ELF-1 (cell line): ENCODE results near the gene FAM131C.
"Not testable (repeated sequence)": the region's sequence is repeated elsewhere in the genome, so short reads cannot be mapped to it uniquely, and the experiment has no call there.

Experiments used
- DNase-seq: peaks from one replicate; pipeline ENCODE4 v3.0.0-alpha.2; 2016; ENCODE audit warnings: low read depth, low spot score

FAM131C gene

GRCh38 chr1:16058394-16059120 lies 14.9 kb downstream of the FAM131C start:
- DNase-seq = not testable (repeated sequence)

GRCh38 chr1:16057314-16057915 lies 16.0 kb downstream of the FAM131C start:
- not testable (repeated sequence) for DNase-seq

- not testable (repeated sequence) for DNase-seq
These were observed 16.9 kb downstream of the FAM131C start for GRCh38 chr1:16056521-16056912.

GRCh38 chr1:16055613-16056520 lies 17.6 kb downstream of the FAM131C start:
- peak; percentile 97 for DNase-seq

GRCh38 chr1:16054598-16055540 lies 18.6 kb downstream of the FAM131C start:
- no peak for DNase-seq

DNA sequence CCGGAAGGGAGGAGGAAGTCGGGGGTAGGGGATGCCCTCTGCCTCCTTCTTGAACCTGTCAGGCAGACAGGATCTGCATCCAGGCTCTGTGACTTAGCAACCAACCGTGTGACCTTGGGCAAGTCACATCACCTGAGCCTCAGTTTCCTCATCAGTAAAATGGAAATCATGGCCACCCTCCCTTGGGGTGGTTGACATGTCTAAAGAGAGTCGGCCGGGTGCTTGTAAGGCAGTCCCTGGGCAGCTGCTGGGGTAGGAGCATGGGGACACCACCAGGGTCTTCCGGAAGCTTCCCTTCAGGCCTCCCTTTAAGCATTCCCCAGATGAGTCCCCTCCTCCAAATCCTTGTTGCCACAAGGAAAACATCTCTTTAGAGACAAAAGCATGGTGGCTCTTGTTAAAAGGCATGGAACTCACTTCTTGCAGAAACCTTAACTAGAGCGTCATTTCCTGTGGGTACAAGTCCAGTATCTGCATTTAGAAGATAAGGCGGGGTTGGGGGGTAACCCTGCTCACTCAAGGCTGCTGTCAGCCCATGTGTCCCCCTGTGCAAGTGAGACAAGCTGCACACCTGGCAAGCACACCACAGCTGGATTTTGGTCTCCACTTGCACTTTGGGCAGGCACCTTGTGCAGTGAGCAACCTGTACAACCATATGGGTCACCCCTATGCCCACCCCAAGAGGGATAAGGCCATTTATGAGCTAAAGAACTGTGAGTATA lies 19.5 kb downstream of the FAM131C start:
- DNase-seq = no peak

DNA sequence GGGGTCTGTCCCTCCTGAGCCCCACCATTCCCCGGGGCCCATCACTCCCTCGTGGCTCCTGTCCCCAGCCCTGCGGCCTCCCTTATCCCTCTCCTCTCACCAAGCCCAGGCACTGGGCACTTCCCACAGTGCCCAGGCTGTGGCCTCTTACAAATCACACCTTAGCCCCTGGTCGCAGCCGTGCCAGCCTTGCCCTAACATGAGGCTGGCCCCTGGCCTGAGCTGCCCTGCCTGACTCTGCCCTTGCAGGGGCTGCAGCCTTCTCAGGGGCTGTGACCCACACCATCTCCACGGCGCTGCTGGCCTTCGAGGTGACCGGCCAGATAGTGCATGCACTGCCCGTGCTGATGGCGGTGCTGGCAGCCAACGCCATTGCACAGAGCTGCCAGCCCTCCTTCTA lies 21.5 kb downstream of the FAM131C start:
- DNase-seq = not testable (repeated sequence)

DNA sequence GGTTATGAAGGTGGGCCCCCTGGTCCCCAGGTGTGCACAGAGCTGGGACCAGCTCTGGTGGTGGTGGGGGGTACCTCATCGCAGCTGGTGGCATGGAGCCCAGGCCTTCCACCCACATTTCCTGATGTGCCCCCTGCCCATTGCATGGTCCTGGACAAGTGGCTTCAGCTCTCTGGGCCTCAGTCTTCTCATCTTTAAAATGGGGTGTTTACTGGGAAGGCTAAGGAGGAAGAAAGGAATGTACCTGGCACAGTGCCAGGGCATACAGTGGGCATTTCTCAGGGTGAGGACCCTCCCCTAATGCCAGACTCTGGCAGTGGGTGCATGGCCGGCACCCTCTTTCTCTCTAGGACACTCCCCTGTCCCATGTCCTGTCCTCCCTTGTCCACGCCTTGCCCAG lies 22.4 kb downstream of the FAM131C start:
- no peak for DNase-seq

DNA sequence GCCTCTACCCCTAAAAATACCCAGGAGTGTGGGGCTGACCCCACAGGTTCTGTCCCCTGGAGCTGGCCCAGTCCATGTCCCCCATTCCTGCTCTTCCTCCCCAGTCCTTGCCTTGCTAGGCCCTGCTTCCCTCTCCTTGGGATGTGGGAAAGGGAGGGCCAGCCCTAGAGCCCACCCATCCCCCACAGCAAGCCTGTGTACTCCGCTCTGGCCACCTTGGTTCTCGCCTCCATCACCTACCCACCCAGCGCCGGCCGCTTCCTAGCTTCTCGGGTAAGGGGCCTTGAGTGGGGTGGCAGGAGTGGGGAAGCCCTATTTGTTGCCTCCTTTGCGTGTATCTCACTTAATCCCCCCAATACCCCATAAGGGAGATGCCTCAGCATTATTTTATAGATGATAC lies 23.1 kb downstream of the FAM131C start:
- DNase-seq = peak; percentile 47

- DNase-seq = peak; percentile 96
These were observed 24.8 kb downstream of the FAM131C start for GRCh38 chr1:16048573-16049189.

- no peak for DNase-seq
These were observed 25.5 kb downstream of the FAM131C start for GRCh38 chr1:16047791-16048475.

- DNase-seq = peak; percentile 29
These were observed 26.6 kb downstream of the FAM131C start for GRCh38 chr1:16046842-16047241.

DNA sequence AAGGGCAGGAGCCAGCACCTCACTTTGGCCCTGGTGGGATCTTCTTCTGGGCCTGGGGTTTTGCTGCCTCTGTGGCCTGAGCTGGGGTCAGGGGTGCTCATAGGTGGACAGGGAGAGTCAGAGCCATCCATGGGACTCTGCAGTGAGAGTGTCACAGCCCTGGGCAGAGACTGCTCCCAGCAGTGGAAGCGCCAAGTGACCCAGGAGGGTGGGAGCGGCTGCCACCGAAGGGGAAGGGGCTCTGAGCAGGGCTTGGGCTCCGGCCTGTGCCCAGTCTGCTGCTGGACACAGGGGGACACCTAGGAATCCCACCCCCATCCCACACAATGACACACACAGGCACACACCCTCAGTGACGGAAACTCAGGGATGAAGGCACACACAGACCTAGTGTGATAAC lies 29.5 kb downstream of the FAM131C start:
- no peak for DNase-seq

GRCh38 chr1:16043521-16043920 lies 29.9 kb downstream of the FAM131C start, which contains the start of gene CLCNKB:
CLCNKB (plus strand) TSS chr1:16043782; CDS start chr1:16044493, 711 bp downstream.
- DNase-seq = no peak

DNA sequence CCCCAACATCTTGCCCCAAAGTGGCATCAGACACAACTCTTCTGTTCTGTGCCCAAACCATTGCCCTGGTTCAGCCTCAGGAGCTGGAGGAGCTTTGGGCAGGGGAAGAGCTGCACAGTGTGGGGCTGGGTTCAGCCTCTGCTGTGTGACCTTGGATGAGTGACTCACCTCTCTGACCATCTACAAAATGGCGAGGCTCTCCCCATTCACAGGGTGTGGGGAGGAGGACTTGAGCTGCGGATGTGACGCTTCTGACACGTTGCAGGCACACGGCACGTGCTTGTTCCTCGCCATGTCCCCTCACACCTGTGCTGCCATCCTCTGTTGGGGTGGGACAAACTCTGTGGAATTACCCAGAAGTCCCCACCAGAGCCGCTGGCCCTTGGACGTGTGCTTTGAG lies 30.8 kb downstream of the FAM131C start:
- not testable (repeated sequence) for DNase-seq

DNA sequence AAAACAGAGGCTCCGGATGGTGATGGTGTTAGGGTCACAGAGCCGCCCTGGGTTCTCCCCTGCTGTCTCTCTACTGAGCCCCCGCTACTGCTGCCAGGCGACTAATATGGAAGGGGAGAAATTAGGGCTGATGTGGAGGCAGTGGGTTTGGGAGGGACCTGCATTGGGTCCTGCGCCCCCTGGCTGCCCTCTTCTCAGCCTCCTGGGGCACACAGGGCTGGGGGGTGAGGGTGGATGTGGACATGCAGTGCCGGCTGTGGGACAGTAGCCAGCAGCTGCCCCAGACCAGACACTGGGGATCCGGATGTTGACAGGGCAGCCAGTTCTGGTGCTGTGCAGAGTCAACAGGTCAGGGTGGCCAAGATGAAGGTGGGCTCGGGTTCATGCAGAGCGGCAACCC lies 31.4 kb downstream of the FAM131C start:
- no peak for DNase-seq

DNA sequence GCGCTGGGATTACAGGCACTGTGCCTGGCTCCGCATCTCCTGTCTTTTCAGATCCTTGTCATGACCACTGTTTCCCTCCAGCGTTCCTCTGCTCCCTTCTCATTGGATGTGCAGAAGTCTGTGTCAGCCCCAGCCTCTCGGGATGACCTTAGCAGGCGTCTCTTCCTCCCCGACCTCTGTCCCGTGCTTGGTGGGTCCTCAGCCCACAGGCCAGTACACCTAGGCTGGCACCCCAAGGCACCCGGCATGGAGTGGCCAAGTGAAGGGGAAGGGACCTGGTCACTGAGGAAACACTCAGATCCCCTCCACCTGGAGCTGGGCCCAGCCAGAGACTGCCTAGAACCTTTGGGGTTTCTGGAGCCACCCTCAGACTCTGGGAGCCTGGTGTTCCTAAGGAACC lies 32.3 kb downstream of the FAM131C start:
- DNase-seq = no peak

DNA sequence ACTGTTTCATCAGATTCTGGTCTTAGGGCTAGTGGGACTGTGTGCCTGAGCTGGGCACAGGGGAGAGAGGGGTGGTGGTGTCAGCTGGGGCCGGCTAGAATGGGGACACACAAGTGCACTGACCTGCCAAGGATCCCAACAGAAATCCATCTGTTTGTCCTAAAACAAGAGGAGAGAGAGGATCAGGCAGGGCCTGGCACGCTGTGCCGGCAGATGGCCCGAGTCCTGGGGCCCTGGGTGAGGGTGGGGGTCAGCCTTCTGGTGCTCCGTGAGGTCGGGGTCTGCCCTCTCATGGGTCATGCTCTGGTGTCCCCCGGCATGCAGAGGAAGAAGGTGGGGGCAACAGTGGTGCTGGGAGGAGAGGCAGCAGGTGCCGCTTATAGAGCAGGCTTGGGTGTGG lies 33.6 kb downstream of the FAM131C start:
- not testable (repeated sequence) for DNase-seq

- DNase-seq = peak; percentile 51
These were observed 34.9 kb downstream of the FAM131C start for GRCh38 chr1:16038620-16038912.

DNA sequence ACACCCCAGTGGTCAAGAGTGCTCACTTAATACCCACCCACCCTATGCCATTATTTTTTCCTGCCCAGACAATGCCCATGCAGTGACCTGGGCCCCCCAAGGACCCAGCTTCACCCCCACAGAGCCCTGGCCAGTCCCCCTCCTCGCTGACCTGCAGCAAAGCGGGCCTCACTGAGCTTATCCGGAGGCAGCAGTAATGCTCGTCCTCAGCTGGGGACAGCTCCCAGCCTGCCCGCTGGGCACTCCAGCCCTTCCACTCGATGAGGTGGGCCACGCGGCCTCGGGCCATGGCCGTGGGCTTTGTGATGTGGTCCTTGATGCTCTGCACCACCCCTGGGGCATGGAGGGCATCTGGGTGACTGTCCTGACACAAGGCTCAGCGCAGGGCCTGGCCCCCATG lies 37.0 kb downstream of the FAM131C start:
- DNase-seq = not testable (repeated sequence)
